ENCODE measurements around the gene FSD1L. TPM values are rescaled to one million over a fixed set of nuclear protein-coding genes. Genes with fewer than 3 reads are reported as not detected.

Gene FSD1L
- total and polyA plus RNA-seq, 2 donors = 1.6 to 2.5 TPM

GRCh38 chr9:105415662-105415980 lies 32.2 kb upstream of the FSD1L start:
- H3K36me3 ChIP-seq (ENCODE audit: control insufficient read depth in 2 of 2, insufficient read depth in 2 of 2, low read length in 1 of 2) = no peaks in the 10 kb centered on the region
- DNase-seq (ENCODE audit: low read depth in 6 of 9, low spot score in 9 of 9) = no peak
- 88% methylated on average over 8 of the region's 8 CpGs for WGBS
- no peaks in the 10 kb centered on the region for H3K27me3 ChIP-seq (ENCODE audit: control insufficient read depth in 2 of 2, insufficient read depth in 1 of 2, low read length in 1 of 2)
- no peaks in the 10 kb centered on the region for H3K9me3 ChIP-seq (ENCODE audit: control insufficient read depth in 2 of 2, insufficient read depth in 1 of 2, low read length in 1 of 2)
- H3K27ac ChIP-seq (ENCODE audit: low read depth in 1 of 2, low read length in 1 of 2) = no peak overlapping the region
- H3K4me1 ChIP-seq (ENCODE audit: control insufficient read depth in 2 of 2, insufficient read depth in 2 of 2, low read length in 2 of 2) = peaks cover 0 to 6% of the 10 kb centered on the region in 2 donors
- H3K4me3 ChIP-seq (ENCODE audit: low read length in 2 of 2) = no peak overlapping the region

GRCh38 chr9:105416840-105417239 lies 31.0 kb upstream of the FSD1L start:
- H3K27me3 ChIP-seq (ENCODE audit: control insufficient read depth in 2 of 2, insufficient read depth in 1 of 2, low read length in 1 of 2) = no peaks in the 10 kb centered on the region
- no peaks in the 10 kb centered on the region for H3K9me3 ChIP-seq (ENCODE audit: control insufficient read depth in 2 of 2, insufficient read depth in 1 of 2, low read length in 1 of 2)
- DNase-seq (ENCODE audit: low read depth in 6 of 9, low spot score in 9 of 9) = no peak
- no peaks in the 10 kb centered on the region for H3K36me3 ChIP-seq (ENCODE audit: control insufficient read depth in 2 of 2, insufficient read depth in 2 of 2, low read length in 1 of 2)
- no peak overlapping the region for H3K27ac ChIP-seq (ENCODE audit: low read depth in 1 of 2, low read length in 1 of 2)
- H3K4me1 ChIP-seq (ENCODE audit: control insufficient read depth in 2 of 2, insufficient read depth in 2 of 2, low read length in 2 of 2) = peaks cover 0 to 6% of the 10 kb centered on the region in 2 donors
- WGBS = 93% methylated on average over 1 of the region's 1 CpG
- H3K4me3 ChIP-seq (ENCODE audit: low read length in 2 of 2) = no peak overlapping the region

GRCh38 chr9:105418588-105419500 lies 29.0 kb upstream of the FSD1L start:
- 91% methylated on average over 3 of the region's 3 CpGs for WGBS
- no peak for DNase-seq (ENCODE audit: low read depth in 6 of 9, low spot score in 9 of 9)
- H3K36me3 ChIP-seq (ENCODE audit: control insufficient read depth in 2 of 2, insufficient read depth in 2 of 2, low read length in 1 of 2) = no peaks in the 10 kb centered on the region
- H3K4me3 ChIP-seq (ENCODE audit: low read length in 2 of 2) = no peak overlapping the region
- H3K9me3 ChIP-seq (ENCODE audit: control insufficient read depth in 2 of 2, insufficient read depth in 1 of 2, low read length in 1 of 2) = no peaks in the 10 kb centered on the region
- peaks cover 0 to 3% of the 10 kb centered on the region in 2 donors for H3K4me1 ChIP-seq (ENCODE audit: control insufficient read depth in 2 of 2, insufficient read depth in 2 of 2, low read length in 2 of 2)
- H3K27ac ChIP-seq (ENCODE audit: low read depth in 1 of 2, low read length in 1 of 2) = no peak overlapping the region
- no peaks in the 10 kb centered on the region for H3K27me3 ChIP-seq (ENCODE audit: control insufficient read depth in 2 of 2, insufficient read depth in 1 of 2, low read length in 1 of 2)

GRCh38 chr9:105419816-105420597 lies 27.8 kb upstream of the FSD1L start:
- Histone ChIP-seq H3K27me3 (ENCODE audit: control insufficient read depth in 2 of 2, insufficient read depth in 1 of 2, low read length in 1 of 2) (no peaks in the 10 kb centered on the region), H3K9me3 (ENCODE audit: control insufficient read depth in 2 of 2, insufficient read depth in 1 of 2, low read length in 1 of 2) (no peaks in the 10 kb centered on the region), H3K36me3 (ENCODE audit: control insufficient read depth in 2 of 2, insufficient read depth in 2 of 2, low read length in 1 of 2) (no peaks in the 10 kb centered on the region), H3K27ac (ENCODE audit: low read depth in 1 of 2, low read length in 1 of 2) (no peak overlapping the region), H3K4me1 (ENCODE audit: control insufficient read depth in 2 of 2, insufficient read depth in 2 of 2, low read length in 2 of 2) (peaks cover 0 to 3% of the 10 kb centered on the region in 2 donors), H3K4me3 (ENCODE audit: low read length in 2 of 2) (no peak overlapping the region)
- DNase-seq (ENCODE audit: low read depth in 6 of 9, low spot score in 9 of 9) = no peak
- 97% methylated on average over 10 of the region's 10 CpGs for WGBS

- H3K9me3 ChIP-seq (ENCODE audit: control insufficient read depth in 2 of 2, insufficient read depth in 1 of 2, low read length in 1 of 2) = no peaks in the 10 kb centered on the region
- no peak for DNase-seq (ENCODE audit: low read depth in 6 of 9, low spot score in 9 of 9)
- no peak overlapping the region for H3K4me3 ChIP-seq (ENCODE audit: low read length in 2 of 2)
- no peak overlapping the region for H3K27ac ChIP-seq (ENCODE audit: low read depth in 1 of 2, low read length in 1 of 2)
- H3K27me3 ChIP-seq (ENCODE audit: control insufficient read depth in 2 of 2, insufficient read depth in 1 of 2, low read length in 1 of 2) = no peaks in the 10 kb centered on the region
- 97% methylated on average over 2 of the region's 2 CpGs for WGBS
- H3K36me3 ChIP-seq (ENCODE audit: control insufficient read depth in 2 of 2, insufficient read depth in 2 of 2, low read length in 1 of 2) = no peaks in the 10 kb centered on the region
- H3K4me1 ChIP-seq (ENCODE audit: control insufficient read depth in 2 of 2, insufficient read depth in 2 of 2, low read length in 2 of 2) = no peaks in the 10 kb centered on the region
These were observed 26.7 kb upstream of the FSD1L start for GRCh38 chr9:105421154-105421553.

GRCh38 chr9:105421864-105422263 lies 26.0 kb upstream of the FSD1L start:
- WGBS = 97% methylated on average over 5 of the region's 5 CpGs
- no peaks in the 10 kb centered on the region for H3K27me3 ChIP-seq (ENCODE audit: control insufficient read depth in 2 of 2, insufficient read depth in 1 of 2, low read length in 1 of 2)

GRCh38 chr9:105425816-105426433 lies 21.9 kb upstream of the FSD1L start:
- Histone ChIP-seq H3K27me3 (ENCODE audit: control insufficient read depth in 2 of 2, insufficient read depth in 1 of 2, low read length in 1 of 2) (no peaks in the 10 kb centered on the region), H3K4me1 (ENCODE audit: control insufficient read depth in 2 of 2, insufficient read depth in 2 of 2, low read length in 2 of 2) (no peaks in the 10 kb centered on the region), H3K36me3 (ENCODE audit: control insufficient read depth in 2 of 2, insufficient read depth in 2 of 2, low read length in 1 of 2) (no peaks in the 10 kb centered on the region), H3K4me3 (ENCODE audit: low read length in 2 of 2) (no peak overlapping the region), H3K9me3 (ENCODE audit: control insufficient read depth in 2 of 2, insufficient read depth in 1 of 2, low read length in 1 of 2) (no peaks in the 10 kb centered on the region), H3K27ac (ENCODE audit: low read depth in 1 of 2, low read length in 1 of 2) (no peak overlapping the region)
- no peak for DNase-seq (ENCODE audit: low read depth in 6 of 9, low spot score in 9 of 9)
- 97% methylated on average over 2 of the region's 2 CpGs for WGBS

More at GRCh38 chr9:105421864-105422263, 26.0 kb upstream of the FSD1L start:
- no peak for DNase-seq (ENCODE audit: low read depth in 6 of 9, low spot score in 9 of 9)
- Histone ChIP-seq H3K4me3 (ENCODE audit: low read length in 2 of 2) (no peak overlapping the region), H3K9me3 (ENCODE audit: control insufficient read depth in 2 of 2, insufficient read depth in 1 of 2, low read length in 1 of 2) (no peaks in the 10 kb centered on the region), H3K4me1 (ENCODE audit: control insufficient read depth in 2 of 2, insufficient read depth in 2 of 2, low read length in 2 of 2) (no peaks in the 10 kb centered on the region), H3K36me3 (ENCODE audit: control insufficient read depth in 2 of 2, insufficient read depth in 2 of 2, low read length in 1 of 2) (no peaks in the 10 kb centered on the region), H3K27ac (ENCODE audit: low read depth in 1 of 2, low read length in 1 of 2) (no peak overlapping the region)

- Histone ChIP-seq H3K27ac (ENCODE audit: low read depth in 1 of 2, low read length in 1 of 2) (no peak overlapping the region), H3K4me1 (ENCODE audit: control insufficient read depth in 2 of 2, insufficient read depth in 2 of 2, low read length in 2 of 2) (no peaks in the 10 kb centered on the region), H3K4me3 (ENCODE audit: low read length in 2 of 2) (no peak overlapping the region), H3K27me3 (ENCODE audit: control insufficient read depth in 2 of 2, insufficient read depth in 1 of 2, low read length in 1 of 2) (no peaks in the 10 kb centered on the region), H3K9me3 (ENCODE audit: control insufficient read depth in 2 of 2, insufficient read depth in 1 of 2, low read length in 1 of 2) (no peaks in the 10 kb centered on the region), H3K36me3 (ENCODE audit: control insufficient read depth in 2 of 2, insufficient read depth in 2 of 2, low read length in 1 of 2) (no peaks in the 10 kb centered on the region)
- WGBS = over 99% methylated on average over 3 of the region's 3 CpGs
- no peak for DNase-seq (ENCODE audit: low read depth in 6 of 9, low spot score in 9 of 9)
These were observed 21.2 kb upstream of the FSD1L start for GRCh38 chr9:105426657-105427056.

Data from thymus (tissue), 11 donors.